GM18867 (cell line): ENCODE results near the gene BRCA1.
"Not testable (repeated sequence)": the region's sequence is repeated elsewhere in the genome, so short reads cannot be mapped to it uniquely, and the experiment has no call there.

Experiments
- ATAC-seq: cut with Tn5 transposase; IDR thresholded peaks from one replicate; pipeline ENCODE4 v1.9.1; 2021; ENCODE audit warnings: mild to moderate bottlenecking, moderate library complexity; ENCODE audit not compliant: unreplicated experiment

Gene BRCA1

GRCh38 chr17:43125133-43125966 is at the start of gene BRCA1:
Gene BRCA1 (minus strand): TSS chr17:43125364. CDS start chr17:43124096, 1,268 bp downstream.
- peak; percentile 94 for ATAC-seq

DNA sequence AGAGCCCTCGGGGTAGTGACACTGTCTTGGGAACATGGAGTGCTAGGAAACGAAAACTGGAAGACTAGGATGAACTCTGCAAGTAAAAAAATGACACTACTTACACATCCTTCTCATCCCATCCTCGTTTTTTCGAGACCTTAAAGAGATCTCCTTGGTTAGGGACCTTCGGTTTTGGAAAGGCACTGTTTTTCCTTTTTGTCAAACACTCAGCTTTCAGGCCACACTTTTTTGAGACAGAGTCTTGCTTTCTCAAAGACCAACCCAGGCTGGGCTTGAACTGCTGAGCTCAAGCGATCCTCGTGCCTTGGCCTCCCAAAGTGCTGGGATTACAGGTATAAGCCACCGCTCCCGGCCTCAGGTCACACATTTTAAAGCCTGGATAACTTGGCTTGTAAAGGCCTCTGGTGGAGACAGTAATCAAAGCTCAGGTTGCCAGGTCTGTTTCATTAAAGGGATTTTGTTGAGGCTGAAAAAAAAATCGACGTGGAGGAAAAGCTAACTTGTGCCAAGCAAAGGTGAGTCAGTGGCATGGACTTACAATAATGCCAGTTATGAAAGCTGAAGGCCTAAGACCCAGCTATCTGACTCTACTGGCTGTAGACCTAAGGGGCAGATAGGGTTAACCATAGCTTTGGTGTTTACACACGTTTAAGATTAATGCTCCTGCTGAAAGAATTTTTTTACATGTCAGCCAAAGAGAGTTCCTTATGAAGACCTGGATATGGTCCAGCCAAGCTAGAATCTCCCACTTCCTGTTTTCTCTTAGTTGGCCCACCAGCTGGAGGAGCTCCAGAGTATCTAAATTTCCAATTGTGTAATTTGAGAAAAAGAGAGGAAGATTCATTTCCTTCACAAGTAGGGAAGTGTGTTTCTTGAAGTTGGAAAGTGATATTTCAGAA is 46.7 kb upstream of the BRCA1 start:
- no peak for ATAC-seq

DNA sequence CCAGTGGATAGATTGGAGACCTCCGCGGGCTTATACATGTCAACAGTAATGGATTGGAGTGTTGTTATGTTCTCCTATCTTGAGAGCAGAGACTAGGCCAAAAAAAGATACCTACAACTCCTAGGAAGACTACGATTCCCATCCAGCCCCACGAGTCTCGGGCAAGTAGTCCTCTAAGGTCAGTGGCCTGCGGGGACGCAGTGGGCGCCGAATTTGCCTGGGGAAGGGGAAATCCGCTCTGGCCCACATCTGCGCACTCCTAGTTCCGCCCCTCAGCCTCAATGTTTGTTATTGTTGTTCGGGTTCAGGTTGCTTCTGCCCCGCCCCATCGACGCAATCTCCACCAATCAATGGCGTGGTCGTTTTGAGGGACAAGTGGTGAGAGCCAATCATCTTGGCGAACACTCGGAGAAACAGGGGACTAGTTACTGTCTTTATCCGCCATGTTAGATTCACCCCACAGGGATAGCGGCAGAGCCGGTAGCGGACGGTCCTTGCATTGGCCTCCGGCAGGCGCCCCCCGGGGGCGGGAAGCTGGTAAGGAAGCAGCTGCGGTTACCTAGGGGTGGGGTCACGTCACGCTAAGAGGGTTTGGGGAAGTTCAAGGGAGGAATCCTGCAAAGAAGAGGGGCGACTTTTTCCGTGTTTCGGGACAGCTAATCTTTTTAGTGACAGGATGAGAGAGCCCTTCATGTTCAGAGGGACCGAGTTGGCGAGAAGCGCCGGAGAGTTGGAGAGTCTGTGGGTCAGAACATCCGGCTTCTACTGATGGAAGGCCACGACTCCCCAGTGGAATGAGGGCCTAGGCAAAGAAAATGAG is 45.8 kb upstream of the BRCA1 start, which contains the start of gene NBR1:
Gene NBR1, plus strand, starts transcription at position 449 of the 820 bp plus-strand sequence. CDS start 4,586 bp downstream, outside the sequence.
- peak; percentile 77 for ATAC-seq

DNA sequence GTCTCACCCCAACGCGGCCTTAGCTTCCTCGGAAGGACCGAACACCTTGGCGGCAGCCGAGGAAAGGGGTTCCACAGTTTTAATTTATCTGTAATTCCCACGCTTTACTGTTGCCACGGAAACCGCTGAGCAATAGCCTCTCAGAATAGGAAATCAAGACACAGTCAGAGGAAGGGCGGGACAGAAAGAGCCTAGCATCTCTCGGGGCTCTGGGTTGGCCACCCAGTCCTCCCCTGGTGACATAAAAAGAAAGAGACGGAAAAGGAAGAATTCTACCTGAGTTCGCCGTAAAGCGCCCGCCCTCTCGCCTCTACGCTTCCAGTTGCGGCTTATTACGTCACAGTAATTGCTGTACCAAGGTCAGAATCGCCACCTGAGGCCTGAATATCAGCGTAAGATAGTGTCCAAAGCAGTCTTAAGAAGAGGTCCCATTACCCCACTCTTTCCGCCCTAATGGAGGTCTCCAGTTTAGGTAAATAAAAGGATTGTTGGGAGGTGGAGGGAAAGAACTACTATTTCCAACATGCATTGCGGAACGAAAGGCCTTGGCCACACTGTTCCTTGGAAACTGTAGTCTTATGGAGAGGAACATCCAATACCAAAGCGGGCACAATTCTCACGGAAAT is 45.1 kb upstream of the BRCA1 start:
- peak; percentile 72 for ATAC-seq

- peak; percentile 24 for ATAC-seq
These were observed 44.5 kb upstream of the BRCA1 start for GRCh38 chr17:43169561-43170139.

- not testable (repeated sequence) for ATAC-seq
These were observed 40.8 kb upstream of the BRCA1 start for GRCh38 chr17:43165971-43166370.

DNA sequence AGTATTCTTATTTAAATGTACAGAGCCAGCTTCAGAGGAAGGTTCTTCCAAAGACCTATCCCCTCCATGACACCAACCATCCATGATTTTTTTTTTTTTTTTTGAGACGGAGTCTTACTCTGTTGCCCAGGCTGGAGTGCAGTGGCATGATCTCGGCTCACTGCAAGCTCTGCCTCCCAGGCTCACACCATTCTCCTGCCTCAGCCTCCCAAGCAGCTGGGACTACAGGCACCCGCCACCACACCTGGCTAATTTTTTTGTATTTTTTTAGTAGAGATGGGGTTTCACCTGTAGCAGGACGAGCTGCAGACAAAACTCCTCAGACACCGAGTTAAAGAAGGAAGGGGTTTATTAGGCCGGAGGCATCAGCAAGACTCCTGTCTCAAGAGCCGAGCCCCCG is 34.8 kb upstream of the BRCA1 start:
- not testable (repeated sequence) for ATAC-seq

DNA sequence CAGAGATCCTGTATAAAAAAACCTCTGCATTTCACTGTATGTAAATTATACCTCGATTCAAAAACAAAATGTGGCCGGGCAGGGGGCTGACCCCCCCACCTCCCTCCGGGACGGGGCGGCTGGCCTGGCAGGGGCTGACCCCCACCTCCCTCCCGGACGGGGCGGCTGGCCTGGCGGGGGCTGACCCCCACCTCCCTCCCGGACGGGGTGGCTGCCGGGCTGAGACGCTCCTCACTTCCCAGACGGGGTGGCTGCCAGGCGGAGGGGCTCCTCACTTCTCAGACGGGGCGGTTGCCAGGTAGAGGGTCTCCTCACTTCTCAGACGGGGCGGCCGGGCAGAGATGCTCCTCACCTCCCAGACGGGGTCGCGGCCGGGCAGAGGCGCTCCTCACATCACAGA is 34.1 kb upstream of the BRCA1 start:
- not testable (repeated sequence) for ATAC-seq

GRCh38 chr17:43155666-43156065 is 30.5 kb upstream of the BRCA1 start:
- no peak for ATAC-seq

GRCh38 chr17:43153197-43153835 is 28.2 kb upstream of the BRCA1 start:
- ATAC-seq = not testable (repeated sequence)

- ATAC-seq = no peak
These were observed 26.8 kb upstream of the BRCA1 start for GRCh38 chr17:43151880-43152456.

DNA sequence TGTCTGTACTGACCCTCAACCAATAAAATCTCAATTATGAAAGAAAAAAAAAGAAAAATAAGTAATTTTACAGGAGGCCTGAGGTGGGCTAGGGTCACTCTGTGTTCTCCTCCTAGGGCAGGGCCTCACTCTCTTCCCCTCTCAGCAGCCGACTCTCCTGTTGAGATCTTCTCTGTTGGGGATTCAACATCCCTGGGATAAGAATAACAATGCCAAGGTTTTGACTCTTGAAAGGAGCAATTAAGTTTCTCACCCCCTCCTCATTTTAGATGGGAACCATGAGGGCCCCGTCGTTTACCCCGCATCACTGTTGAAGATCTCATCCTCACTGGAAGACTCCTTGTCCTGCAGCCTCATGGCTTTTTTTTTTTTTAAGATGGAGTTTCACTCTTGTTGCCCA is 21.5 kb upstream of the BRCA1 start:
- no peak for ATAC-seq

DNA sequence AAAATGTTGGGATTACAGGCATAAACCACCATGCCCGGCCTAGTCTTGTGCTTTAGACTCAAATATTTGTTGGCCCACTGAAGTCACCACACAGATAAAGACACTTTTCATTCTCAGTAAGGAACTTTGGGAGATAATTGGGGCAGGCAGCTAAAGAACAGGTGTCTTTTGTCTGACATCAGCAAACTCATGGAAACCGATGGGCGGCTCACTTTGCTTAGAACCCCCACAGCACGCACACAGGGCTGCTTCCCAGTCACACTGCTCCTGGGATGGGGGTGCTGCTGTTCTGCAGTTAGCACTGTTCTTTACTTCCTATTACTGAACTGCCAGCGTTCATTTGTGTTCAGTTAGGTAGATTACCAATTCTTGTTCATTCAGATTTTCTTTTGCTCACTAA is 18.0 kb upstream of the BRCA1 start:
- no peak for ATAC-seq

- no peak for ATAC-seq
These were observed 17.0 kb upstream of the BRCA1 start for GRCh38 chr17:43142153-43142552.

DNA sequence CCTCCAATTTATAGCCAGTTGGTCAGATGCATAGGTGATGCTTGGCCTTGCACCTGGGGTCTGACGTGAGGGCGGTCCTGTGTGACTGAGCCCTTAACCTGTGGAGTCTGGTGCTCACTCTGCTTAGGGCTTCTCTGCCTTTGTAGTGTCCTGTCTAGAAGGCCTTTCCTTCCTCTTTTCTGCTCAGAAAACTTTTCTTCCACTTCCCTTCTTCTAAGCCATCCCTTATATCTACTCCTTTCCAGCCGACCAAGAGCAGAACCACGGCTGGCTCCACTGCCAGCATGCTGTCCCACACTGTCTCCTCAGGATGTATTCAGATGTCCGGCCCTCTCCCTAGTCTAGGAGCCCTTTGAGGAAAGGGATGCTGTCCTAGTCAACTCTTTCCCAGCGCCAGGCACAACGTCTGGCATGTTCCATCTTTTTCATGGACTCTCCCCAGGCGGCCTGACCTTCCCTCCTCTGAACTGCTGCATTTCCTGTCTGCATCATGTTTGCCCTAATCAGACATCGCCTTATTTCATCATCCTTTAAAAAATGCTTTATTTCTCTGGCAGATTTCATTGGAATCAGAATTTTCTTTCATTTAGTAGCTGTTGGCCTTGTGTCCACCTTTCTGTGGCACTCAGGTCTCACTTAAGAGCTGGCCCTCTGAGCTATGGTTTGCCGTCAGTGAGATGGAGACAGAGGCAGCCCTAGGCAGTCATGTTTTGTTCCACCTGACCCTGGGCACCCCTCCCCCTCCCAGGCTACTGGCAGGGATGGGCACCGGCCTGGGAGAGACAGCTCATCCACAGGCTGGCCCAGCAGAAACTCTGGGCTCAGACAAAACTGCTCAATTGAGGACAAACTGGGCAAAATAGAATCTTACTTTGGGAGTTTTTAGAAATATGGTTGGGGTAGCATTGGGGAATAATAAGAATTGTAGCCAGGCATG is 15.5 kb upstream of the BRCA1 start:
- ATAC-seq = no peak

DNA sequence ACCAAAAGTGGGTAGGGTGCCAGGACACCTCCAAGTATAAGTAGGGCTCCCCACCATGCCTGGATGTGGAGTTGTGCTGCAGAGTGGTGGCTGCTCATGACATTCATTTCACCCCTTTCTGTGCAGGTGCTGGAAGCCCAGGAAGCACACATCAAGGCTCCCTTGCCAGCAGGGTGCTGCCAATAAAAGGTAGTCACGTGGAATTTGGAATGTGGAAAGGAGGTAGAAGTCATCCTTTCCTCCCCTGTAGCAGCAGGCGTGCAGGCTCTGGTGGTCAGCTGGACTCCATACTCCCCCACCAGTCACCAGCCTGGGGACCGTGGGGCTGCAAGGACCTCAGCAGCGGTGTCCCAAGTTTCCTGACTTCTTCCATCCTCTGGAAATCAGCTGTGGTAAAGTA is 13.4 kb upstream of the BRCA1 start:
- ATAC-seq = not testable (repeated sequence)

GRCh38 chr17:43136574-43136973 is 11.4 kb upstream of the BRCA1 start:
- ATAC-seq = not testable (repeated sequence)

DNA sequence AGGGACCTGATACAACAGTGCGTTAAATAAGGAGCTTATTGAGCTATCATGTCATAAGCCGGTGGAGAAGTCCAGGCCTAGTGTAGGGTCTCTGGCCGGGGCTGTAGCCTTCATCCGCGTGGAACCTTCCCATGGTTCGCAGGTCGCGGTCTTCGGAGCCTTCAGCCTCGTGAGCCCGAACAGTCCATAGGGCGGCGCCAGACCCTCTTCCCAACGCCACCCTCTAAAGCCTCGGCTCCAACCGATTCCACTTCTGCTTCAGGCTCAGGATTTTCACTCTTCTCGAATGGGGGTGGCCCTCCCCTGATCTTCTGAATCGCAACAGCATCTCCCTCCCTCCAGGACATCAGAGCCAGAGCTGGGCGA is 10.3 kb upstream of the BRCA1 start:
- no peak for ATAC-seq
